Tibial artery (tissue), 4 donors: Measurements from ENCODE around the gene SCNN1B.

Source experiments
- DNase-seq, 2 donors: peaks; one replicate each; pipeline ENCODE4 v3.0.0-alpha.2; 2019
- H3K27ac ChIP-seq, 2 donors: fragments of 200-600 bp; sonication (generic) in 1 of 2; 1 replicate in 1 of 2; 2 replicates in 1 of 2; pipeline ENCODE4 v1.5.1; 2018 to 2019; ENCODE audit warnings: mild to moderate bottlenecking in 1 of 2
- H3K27me3 ChIP-seq, 2 donors: fragments of 200-600 bp; sonication (generic) in 1 of 2; one replicate each; pipeline versions ENCODE4 v1.5.1 to v1.6.0; 2016 to 2019
- H3K36me3 ChIP-seq, 3 donors: fragments of 200-600 bp; sonication (generic) in 2 of 3; one replicate each; pipeline ENCODE4 v1.5.1; 2016 to 2019; ENCODE audit warnings: mild to moderate bottlenecking in 2 of 3
- H3K4me1 ChIP-seq, 4 donors: fragments of 200-600 bp; sonication (generic) in 2 of 4; 1 replicate in 3 of 4; 2 replicates in 1 of 4; pipeline ENCODE4 v1.5.1; 2016 to 2019
- H3K4me3 ChIP-seq, 2 donors: fragments of 200-600 bp; sonication (generic) in 1 of 2; 1 replicate in 1 of 2; 2 replicates in 1 of 2; pipeline ENCODE4 v1.5.1; 2018 to 2019; ENCODE audit warnings: mild to moderate bottlenecking in 2 of 2
- H3K9me3 ChIP-seq, 3 donors: fragments of 200-600 bp; sonication (generic) in 1 of 3; one replicate each; pipeline ENCODE4 v1.5.1; 2016 to 2019
- CTCF ChIP-seq, 2 experiments: fragments of 200-600 bp in 1 of 2; fragments of 450-650 bp in 1 of 2; IDR thresholded peaks; one replicate each; pipeline ENCODE4 v1.5.1; 2017 to 2019; ENCODE audit warnings: antibody characterized with exemption in 2 of 2, mild to moderate bottlenecking in 1 of 2, moderate library complexity in 1 of 2
- intact Hi-C: fragments of 100-400 bp; cut with DNase I; formaldehyde crosslinking; loops from one replicate; pipeline ENCODE4 v1.15.0; 2023; ENCODE audit warnings: low total_unique reads

Gene SCNN1B

DNA sequence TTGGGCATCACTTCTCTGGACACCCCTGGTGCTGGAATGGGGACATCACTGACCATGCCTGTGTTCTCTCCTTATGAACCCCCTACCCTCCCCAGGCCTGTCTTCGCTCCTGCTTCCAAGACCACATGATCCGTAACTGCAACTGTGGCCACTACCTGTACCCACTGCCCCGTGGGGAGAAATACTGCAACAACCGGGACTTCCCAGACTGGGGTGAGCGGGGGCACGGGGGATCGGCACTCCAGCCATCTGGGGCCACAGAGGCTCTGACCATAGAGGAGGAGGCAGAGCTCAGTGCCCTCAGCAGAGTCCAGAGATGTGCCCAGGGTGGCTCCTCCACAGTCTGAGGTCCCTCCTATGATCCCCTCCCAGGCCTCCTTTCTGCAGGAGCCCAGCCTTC, 73.5 kb downstream of the SCNN1B start:
- H3K27ac ChIP-seq = no peak overlapping the region
- peaks cover 0 to 3% (median 0%) of the 10 kb centered on the region in 3 donors for H3K36me3 ChIP-seq
- peaks cover 0 to 18% of the 10 kb centered on the region in 2 donors for H3K27me3 ChIP-seq
- no peak for TF ChIP-seq CTCF (IDR thresholded peaks at IDR 0.05)
- DNase-seq = no peak
- no peak overlapping the region for H3K4me3 ChIP-seq
- no peaks in the 10 kb centered on the region for H3K4me1 ChIP-seq
- intact Hi-C loops = no loop called here
- no peaks in the 10 kb centered on the region for H3K9me3 ChIP-seq

GRCh38 chr16:23377071-23377931, 75.2 kb downstream of the SCNN1B start:
- no peak for DNase-seq
- Histone ChIP-seq H3K4me3 (no peak overlapping the region), H3K4me1 (no peaks in the 10 kb centered on the region), H3K9me3 (no peaks in the 10 kb centered on the region), H3K36me3 (peaks cover 0 to 3% (median 0%) of the 10 kb centered on the region in 3 donors), H3K27me3 (peaks cover 0 to 4% of the 10 kb centered on the region in 2 donors), H3K27ac (no peak overlapping the region)
- intact Hi-C loops = no loop called here
- TF ChIP-seq CTCF (IDR thresholded peaks at IDR 0.05) = no peak

DNA sequence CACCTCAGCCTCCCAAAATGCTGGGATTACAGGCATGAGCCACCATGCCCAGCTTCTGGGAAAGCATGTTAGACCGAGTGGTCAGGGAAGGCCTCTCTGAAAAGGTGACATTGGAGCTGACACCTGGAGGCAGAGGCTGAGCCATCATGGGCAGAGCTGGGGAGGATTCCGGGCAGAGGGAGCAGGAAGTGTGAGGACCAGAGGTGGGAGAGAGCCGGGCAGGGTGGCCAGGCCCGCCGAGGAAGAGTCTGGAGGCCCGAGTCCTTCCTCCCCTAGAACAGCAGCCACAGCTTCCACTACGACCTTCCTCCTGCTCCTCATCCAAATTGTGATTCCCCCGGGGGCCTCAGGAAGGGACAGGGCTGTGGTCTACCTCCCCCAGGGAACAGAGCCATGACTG, 76.2 kb downstream of the SCNN1B start:
- TF ChIP-seq CTCF (IDR thresholded peaks at IDR 0.05) = no peak
- intact Hi-C loops = no loop called here

GRCh38 chr16:23378921-23379320, 76.8 kb downstream of the SCNN1B start:
- no peaks in the 10 kb centered on the region for H3K4me1 ChIP-seq
- H3K36me3 ChIP-seq = peaks cover 0 to 3% (median 0%) of the 10 kb centered on the region in 3 donors
- intact Hi-C loops = no loop called here
- no peaks in the 10 kb centered on the region for H3K27me3 ChIP-seq
- no peaks in the 10 kb centered on the region for H3K9me3 ChIP-seq
- TF ChIP-seq CTCF (IDR thresholded peaks at IDR 0.05) = no peak
- no peak for DNase-seq
- H3K27ac ChIP-seq = no peak overlapping the region
- no peak overlapping the region for H3K4me3 ChIP-seq

More for the DNA sequence above, 76.2 kb downstream of the SCNN1B start:
- Histone ChIP-seq H3K36me3 (peaks cover 0 to 3% (median 0%) of the 10 kb centered on the region in 3 donors), H3K27ac (no peak overlapping the region), H3K9me3 (no peaks in the 10 kb centered on the region), H3K4me3 (no peak overlapping the region), H3K27me3 (peaks cover 0 to 4% of the 10 kb centered on the region in 2 donors), H3K4me1 (no peaks in the 10 kb centered on the region)
- DNase-seq = no peak

- TF ChIP-seq CTCF (IDR thresholded peaks at IDR 0.05) = no peak
- intact Hi-C loops = no loop called here
- no peak overlapping the region for H3K4me3 ChIP-seq
- no peak for DNase-seq
- H3K27ac ChIP-seq = no peak overlapping the region
- H3K4me1 ChIP-seq = no peaks in the 10 kb centered on the region
- H3K36me3 ChIP-seq = peaks cover 0 to 3% (median 0%) of the 10 kb centered on the region in 3 donors
- H3K9me3 ChIP-seq = no peaks in the 10 kb centered on the region
- no peaks in the 10 kb centered on the region for H3K27me3 ChIP-seq
These were observed 77.6 kb downstream of the SCNN1B start for GRCh38 chr16:23379707-23380106.
